A549 treated with AZD9567 at 1 μM for 4 hours (cell line): ENCODE measurements around the gene MYCL. TPM values are rescaled to one million over a fixed set of nuclear protein-coding genes. Genes with fewer than 3 reads are reported as not detected.

Experiments
- total RNA-seq: library from RNA; stranded (reverse); fragments of 200-300 nt; extraction: Qiagen RNA extraction; gene quantifications from 5 replicates; pipeline ENCODE4 v1.2.3, GENCODE V29; 2022; ENCODE audit not compliant: insufficient read depth

The MYCL gene, protein sequence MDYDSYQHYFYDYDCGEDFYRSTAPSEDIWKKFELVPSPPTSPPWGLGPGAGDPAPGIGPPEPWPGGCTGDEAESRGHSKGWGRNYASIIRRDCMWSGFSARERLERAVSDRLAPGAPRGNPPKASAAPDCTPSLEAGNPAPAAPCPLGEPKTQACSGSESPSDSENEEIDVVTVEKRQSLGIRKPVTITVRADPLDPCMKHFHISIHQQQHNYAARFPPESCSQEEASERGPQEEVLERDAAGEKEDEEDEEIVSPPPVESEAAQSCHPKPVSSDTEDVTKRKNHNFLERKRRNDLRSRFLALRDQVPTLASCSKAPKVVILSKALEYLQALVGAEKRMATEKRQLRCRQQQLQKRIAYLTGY
- 0.95 to 1.7 TPM (median 1.2 TPM) in 5 replicates for total RNA-seq

DNA sequence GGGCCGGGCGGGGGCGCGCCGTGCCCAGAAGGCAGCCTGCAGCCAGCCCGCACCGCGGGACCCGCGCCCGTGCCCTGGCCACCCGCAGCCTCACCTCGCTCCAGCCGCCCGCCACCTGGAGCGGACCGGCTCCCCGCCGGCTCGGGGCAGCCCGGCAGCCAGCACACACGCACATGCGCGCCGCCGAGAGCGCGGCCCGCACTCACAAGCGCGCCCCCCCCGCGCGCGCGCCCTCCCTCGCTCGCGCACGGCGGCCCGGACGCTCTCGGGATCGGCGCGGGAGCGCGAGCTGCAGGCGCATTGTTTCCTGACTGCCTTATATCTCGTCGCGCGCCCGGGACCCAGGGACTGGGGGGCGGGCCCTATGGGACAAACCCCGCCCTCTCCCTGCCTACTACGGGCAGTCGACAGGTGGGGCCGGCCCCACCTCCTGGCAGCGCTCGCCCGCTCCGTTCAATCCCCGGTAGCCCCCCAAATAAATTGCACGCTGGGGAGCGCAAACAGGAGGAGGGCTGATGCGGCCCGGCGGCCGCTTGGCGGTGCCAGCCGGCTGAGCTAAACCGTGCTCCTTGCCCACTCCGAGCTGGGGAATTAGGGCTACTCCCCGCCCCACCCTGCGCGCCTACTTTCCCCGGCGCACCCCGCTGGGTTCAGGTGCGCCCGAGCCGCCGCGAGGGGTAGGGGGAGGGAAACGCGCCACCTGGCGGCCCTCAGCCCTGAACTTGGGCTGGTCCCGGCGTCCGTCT is at the start of gene MYCL:
Gene MYCL, minus strand, starts transcription at position 204 of the 746 bp plus-strand sequence. CDS start 483 bp downstream, outside the sequence.

Other genes starting within 250 kb of the MYCL start
- gene NT5C1A, start 229.8 kb downstream of the MYCL start, total RNA-seq, result not detected in 5 replicates
- gene HPCAL4, start 210.5 kb downstream of the MYCL start, total RNA-seq, result 0.26 to 0.86 TPM (median 0.30 TPM) in 5 replicates
- 39.6 to 44.0 TPM (median 41.2 TPM) in 5 replicates for gene PPIE, start 163.0 kb downstream of the MYCL start, total RNA-seq
- gene OXCT2, start 130.6 kb downstream of the MYCL start, total RNA-seq, result 0.57 to 0.82 TPM (median 0.66 TPM) in 4 of 5 replicates, not detected in the other
- gene BMP8B, start 113.1 kb downstream of the MYCL start, total RNA-seq, result 4.2 to 5.5 TPM (median 5.1 TPM) in 5 replicates
- gene TRIT1, start 18.4 kb downstream of the MYCL start, total RNA-seq, result 15.0 to 24.7 TPM (median 16.4 TPM) in 5 replicates
- gene MFSD2A, start 53.2 kb upstream of the MYCL start, total RNA-seq, result 5.4 to 6.5 TPM (median 6.1 TPM) in 5 replicates
- gene CAP1, start 138.8 kb upstream of the MYCL start, total RNA-seq, result 213 to 354 TPM (median 232 TPM) in 5 replicates
- gene PPT1, start 195.3 kb upstream of the MYCL start, total RNA-seq, result 61.1 to 70.6 TPM (median 62.6 TPM) in 5 replicates